GM19099 (cell line): ENCODE measurements around the gene RNASET2.

ENCODE experiments used
- POLR2A ChIP-seq: IDR thresholded peaks from 3 replicates; pipeline ENCODE4 v1.6.1; 2011; ENCODE audit warnings: low read depth; ENCODE audit not compliant: insufficient read length; ENCODE audit errors: extremely low read depth

RNASET2 gene

DNA sequence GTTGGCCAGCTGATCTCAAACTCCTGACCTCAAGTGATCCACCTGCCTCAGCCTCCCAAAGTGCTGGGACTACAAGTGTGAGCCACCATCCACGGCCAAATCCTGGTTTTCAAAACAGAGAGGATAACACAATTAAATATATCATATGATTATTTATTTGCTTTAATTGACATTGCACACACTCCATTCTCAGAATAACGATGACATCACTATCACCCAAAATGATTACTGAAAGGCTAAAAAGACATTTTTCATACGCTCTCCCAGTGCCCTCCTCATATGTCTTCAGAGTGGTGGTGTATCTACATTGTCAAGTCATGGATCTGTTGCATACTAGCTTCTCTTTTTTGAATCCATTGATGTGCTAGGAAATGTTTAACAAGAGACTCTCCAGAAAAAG, 24.4 kb upstream of the RNASET2 start:
- no peak for TF ChIP-seq POLR2A

GRCh38 chr6:166977621-166978525, 21.5 kb upstream of the RNASET2 start:
- no peak for TF ChIP-seq POLR2A

DNA sequence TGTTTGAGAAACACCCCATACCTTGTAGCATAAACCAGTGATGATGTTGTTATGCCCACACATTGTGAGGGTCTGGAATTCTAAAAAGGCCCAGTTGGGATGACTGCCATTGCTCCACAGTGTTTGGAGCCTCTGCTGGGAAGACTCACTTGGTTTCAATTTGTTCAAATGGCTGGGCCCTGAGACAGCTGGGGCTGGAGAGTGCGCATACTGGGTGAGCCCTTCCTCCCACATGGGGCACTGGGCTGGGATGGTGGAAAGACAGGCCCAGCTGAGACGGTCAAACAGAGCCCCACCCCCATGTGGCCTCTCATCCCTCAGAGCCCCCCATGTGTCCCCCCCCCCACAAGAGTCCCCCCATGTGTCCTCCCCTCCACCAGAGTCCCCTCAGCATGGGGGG, 20.3 kb upstream of the RNASET2 start:
- no peak for TF ChIP-seq POLR2A

DNA sequence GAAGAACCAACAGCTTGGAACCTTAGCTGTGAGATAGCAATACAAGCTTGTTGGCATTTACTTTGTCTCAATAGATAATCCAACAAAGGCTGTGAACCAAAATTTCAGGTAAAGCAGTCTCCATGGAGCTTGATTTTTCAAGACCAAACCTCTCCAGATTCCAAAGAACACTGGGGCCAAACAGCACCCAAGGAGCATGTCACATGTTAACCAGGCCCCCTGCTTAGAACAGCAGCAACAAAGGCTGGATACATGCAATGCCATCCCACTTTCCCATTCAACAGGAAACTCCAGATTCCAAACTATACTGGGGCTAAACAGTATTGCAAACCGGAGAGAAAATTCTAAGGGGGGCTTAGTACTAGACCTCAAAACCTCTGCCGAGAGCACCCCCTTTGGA, 15.8 kb upstream of the RNASET2 start:
- TF ChIP-seq POLR2A, result no peak

- no peak for TF ChIP-seq POLR2A
Observed at GRCh38 chr6:166971271-166971670, 14.9 kb upstream of the RNASET2 start.

DNA sequence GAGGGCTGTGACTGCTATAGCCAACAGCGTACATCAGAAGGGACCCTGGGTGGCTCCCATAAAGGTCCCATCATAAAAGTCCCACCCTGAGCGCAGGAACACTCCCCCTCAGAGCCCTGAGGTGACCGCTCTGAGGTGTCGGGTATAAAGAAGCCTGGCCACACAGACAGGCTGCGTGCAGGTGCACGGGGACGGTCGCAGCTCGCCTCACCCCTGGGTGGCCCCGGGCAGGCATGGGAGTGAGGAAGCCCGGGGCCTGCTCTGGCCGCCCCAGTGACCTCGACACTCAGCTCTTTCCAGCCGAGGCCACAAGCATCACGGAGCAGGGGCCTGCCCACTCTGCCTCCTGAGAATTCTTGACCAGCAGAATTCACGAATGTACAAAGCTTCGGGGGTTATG, 14.4 kb upstream of the RNASET2 start:
- TF ChIP-seq POLR2A, result no peak

DNA sequence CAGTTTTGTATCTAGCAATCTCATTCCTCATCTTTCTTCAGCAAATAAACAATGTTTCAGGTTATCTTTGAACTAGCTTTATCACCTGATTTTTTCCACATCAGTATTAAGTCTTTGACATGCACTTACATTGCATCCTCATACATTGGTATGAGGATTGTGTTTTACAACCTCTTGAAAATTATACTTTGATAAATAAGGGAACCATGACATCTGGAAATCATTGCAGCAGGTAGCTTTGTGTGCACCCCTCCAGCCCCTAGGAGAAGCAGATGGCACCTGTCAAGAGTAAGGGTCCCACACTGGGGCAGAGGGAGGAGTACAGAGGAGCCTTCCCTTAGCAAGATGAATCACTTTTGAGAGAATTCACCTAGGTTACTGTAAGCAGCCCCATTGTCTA, 13.7 kb upstream of the RNASET2 start:
- TF ChIP-seq POLR2A, result no peak

GRCh38 chr6:166969390-166970002, 13.1 kb upstream of the RNASET2 start:
- no peak for TF ChIP-seq POLR2A

DNA sequence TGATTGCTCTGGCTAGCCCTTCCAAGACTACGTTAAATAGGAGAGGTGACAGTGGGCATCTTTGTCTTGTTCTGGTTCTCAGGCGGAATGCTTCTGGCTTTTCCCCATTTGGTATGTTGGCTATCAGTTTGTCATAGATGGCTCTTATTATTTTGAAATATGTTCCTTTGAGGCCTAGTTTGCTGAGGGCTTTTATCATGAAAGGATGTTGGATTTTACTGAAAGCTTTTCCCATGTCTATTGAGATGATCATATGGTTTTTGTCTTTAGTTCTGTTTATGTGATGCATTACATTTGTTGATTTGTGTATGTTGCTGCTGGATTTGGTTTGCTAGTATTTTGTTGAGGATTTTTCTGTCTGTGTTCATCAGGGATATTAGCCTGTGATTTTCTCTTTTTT, 9.9 kb upstream of the RNASET2 start:
- no peak for TF ChIP-seq POLR2A

DNA sequence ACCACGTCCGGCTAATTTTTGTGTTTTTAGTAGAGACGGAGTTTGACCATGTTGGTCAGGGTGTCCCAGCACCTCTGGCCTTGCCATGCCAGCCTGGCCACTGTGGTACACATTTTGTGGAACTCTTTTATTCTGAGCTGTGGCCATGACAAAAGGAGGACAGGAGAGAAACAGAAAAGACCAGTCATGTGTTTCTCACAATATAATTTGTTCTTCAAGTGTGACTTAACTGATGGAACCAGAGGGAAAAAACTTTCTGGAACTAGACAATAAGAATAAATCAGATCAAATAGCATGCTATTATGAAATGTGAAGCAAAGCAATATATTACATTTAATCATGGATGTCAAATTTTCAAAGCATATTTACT, 4.2 kb upstream of the RNASET2 start:
- TF ChIP-seq POLR2A, result no peak

GRCh38 chr6:166959911-166960608, 3.7 kb upstream of the RNASET2 start:
- TF ChIP-seq POLR2A, result no peak

GRCh38 chr6:166958926-166959861, 2.8 kb upstream of the RNASET2 start:
- TF ChIP-seq POLR2A, result peak; percentile 44

GRCh38 chr6:166957805-166958076, 1.4 kb upstream of the RNASET2 start:
- no peak for TF ChIP-seq POLR2A

GRCh38 chr6:166957087-166957804, 896 bp upstream of the RNASET2 start:
- peak; percentile 23 for TF ChIP-seq POLR2A
